ENCODE data around the gene TMEM151A.

- TF ChIP-seq CTCF (IDR thresholded peaks at IDR 0.05) (no peak), POLR2A (IDR thresholded peaks at IDR 0.05) (no peak)
Observed at GRCh38 chr11:66331542-66332370, 40.1 kb downstream of the TMEM151A start.

Measured in Peyer's patch (tissue), 4 donors.